OCI-LY7 (cell line): ENCODE measurements around the gene OGFRL1.

Source experiments
- EZH2phosphoT487 ChIP-seq: fragments of 200-600 bp; sonication (generic); IDR thresholded peaks from 2 replicates; pipeline ENCODE4 v1.6.1; 2018; ENCODE audit warnings: low read depth, borderline replicate concordance, mild to moderate bottlenecking, mixed run types, antibody characterized with exemption, low read length, moderate library complexity, mixed read lengths
- TF ChIP-seq, protein P1 (sequence below): fragments of 200-600 bp; sonication (generic); conservative IDR thresholded peaks from 2 replicates; pipeline ENCODE4 v1.5.1; 2014; ENCODE audit warnings: mild to moderate bottlenecking, antibody characterized with exemption, low read length, moderate library complexity, mixed read lengths

DNA sequence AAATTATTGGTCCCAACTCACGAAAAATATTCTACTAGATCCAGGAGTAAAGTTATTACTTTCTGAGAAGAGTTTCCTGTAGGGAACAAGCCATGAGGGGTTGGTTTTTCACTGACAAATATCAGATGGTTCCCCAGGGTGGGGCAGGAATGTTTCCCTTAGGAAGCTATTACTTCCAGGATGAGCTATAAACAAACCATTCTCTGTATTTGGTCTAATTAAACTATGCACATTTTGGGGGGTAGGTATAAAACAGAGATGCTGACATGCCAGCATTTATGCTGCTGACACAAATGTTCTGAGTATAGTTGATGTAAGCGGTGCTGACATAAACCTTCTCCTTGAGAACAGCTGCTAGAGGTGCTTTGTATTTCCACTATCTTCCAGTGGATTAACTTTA is 54.2 kb downstream of the OGFRL1 start:
- TF ChIP-seq, protein P1, sequence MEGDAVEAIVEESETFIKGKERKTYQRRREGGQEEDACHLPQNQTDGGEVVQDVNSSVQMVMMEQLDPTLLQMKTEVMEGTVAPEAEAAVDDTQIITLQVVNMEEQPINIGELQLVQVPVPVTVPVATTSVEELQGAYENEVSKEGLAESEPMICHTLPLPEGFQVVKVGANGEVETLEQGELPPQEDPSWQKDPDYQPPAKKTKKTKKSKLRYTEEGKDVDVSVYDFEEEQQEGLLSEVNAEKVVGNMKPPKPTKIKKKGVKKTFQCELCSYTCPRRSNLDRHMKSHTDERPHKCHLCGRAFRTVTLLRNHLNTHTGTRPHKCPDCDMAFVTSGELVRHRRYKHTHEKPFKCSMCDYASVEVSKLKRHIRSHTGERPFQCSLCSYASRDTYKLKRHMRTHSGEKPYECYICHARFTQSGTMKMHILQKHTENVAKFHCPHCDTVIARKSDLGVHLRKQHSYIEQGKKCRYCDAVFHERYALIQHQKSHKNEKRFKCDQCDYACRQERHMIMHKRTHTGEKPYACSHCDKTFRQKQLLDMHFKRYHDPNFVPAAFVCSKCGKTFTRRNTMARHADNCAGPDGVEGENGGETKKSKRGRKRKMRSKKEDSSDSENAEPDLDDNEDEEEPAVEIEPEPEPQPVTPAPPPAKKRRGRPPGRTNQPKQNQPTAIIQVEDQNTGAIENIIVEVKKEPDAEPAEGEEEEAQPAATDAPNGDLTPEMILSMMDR = no peak
- TF ChIP-seq EZH2phosphoT487 = no peak
